GM18867 (cell line): ENCODE results near the gene SPAG6.
"Not testable (repeated sequence)": the region's sequence is repeated elsewhere in the genome, so short reads cannot be mapped to it uniquely, and the experiment has no call there.

Experiments used
- ATAC-seq: cut with Tn5 transposase; IDR thresholded peaks from one replicate; pipeline ENCODE4 v1.9.1; 2021; ENCODE audit warnings: mild to moderate bottlenecking, moderate library complexity; ENCODE audit not compliant: unreplicated experiment

SPAG6 gene

DNA sequence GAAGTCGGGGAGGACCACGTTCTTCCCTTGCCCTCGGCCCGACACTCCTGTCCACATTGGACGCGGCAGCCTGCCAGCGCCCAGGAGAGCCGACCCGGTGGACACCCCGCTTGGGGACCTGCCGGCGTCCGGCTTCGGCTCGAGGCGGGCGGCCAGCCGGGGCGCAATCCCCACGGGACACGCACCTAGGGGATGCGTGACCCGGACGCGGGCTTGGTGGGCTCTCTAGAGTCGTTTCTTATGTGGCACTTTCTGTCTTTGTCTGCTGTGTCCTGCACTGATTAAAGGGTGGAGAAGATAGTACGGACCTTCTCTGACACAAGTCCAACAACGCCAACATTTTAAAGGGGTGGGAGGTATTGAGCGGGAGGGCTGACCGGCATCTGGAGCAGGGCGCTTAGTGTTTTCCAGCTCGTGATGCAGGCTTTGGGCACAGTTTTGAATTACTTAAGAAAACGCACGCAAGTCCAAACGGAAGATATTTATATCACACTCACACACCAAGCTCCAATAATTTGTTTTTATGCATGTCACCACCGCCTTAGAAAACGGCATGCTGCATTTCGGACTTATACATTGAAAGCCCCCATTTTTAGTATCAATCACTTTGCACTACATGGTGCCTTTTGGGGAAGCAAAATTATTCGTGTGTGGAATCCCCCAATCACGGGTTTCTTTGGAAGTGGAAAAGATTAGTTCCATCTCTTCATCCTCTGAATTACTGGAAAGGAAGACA lies 3.9 kb upstream of the SPAG6 start:
- peak; percentile 29 for ATAC-seq

GRCh38 chr10:22341926-22342196 lies 3.4 kb upstream of the SPAG6 start:
- no peak for ATAC-seq

- ATAC-seq = no peak
Measured at GRCh38 chr10:22342421-22342820, 2.9 kb upstream of the SPAG6 start.

- no peak for ATAC-seq
Measured at GRCh38 chr10:22343731-22344130, 1.6 kb upstream of the SPAG6 start.

- ATAC-seq = no peak
Measured at GRCh38 chr10:22344249-22344648, 1.0 kb upstream of the SPAG6 start.

- no peak for ATAC-seq
Measured at GRCh38 chr10:22344781-22345300, 455 bp upstream of the SPAG6 start.

- no peak for ATAC-seq
Measured at GRCh38 chr10:22346096-22346661, 883 bp downstream of the SPAG6 start.

DNA sequence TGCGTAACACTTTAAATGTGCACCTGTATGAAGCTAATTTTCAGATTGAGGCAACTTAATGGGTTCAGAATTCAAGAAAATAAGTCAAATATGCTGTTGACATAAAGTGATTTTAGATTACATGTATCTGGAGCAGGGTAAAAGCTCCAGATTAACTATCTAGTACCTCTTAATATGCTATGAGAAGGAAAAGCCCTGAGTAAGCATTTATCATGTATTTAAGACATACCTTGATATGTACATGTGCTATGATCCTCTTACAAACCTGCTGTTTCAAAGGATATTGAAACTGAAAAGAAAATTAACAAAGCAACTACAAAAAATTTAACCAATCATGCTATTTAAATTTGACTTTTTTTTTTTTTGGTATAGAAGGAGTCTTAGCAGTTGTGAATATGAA lies 4.5 kb downstream of the SPAG6 start:
- ATAC-seq = no peak

DNA sequence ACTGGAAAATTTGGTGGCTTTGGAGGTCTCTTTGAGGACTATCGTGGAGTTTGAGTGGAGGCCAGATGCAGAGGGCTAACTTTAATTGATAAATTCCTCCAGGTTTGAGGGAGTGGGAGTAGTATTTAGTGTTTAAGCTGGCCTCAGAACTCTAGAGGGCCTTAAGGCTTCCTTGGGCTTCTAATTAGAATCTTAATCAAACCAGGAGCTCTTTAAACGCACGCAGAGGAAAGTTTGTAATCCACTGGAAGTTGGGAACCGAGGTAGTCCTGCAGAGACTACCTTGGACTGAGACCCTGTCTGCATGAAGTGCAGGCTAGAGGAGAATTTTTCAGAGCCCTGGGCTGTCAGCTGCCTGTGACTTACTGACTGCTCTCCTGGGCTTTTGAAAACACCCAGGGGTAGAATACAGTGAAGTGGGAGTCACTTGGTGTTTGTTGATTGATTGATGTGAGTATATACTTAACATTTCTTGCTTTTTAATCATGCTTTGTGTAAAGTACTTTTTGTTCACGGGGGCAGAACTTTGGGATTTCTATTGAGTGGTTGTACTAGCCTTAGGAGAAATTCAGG lies 5.9 kb downstream of the SPAG6 start:
- no peak for ATAC-seq

DNA sequence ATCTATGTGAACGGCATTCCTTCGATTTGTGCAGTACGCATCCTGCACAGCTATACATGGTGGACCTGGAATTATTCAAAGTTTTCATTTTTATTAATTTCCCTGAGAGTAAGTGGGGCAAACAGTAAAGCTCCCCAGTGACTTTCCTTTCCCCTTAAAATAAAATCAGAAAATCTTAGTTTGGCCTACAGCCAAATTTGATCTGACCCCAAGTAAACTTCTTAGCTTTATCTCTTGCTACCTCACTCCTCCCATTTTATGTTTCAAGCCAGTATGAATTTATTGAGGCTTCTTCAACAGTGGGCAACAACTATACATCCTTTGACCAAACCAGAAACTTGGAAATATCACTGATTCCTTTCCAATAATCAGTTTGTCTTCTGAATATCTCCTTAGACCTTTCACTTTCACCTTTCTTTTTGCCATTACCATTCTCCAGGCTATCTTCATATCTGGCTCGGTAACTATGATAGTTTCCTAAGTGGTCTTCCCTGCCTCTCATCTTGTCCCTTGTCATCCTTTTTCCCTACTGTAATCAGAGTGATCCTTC lies 11.1 kb downstream of the SPAG6 start:
- no peak for ATAC-seq

DNA sequence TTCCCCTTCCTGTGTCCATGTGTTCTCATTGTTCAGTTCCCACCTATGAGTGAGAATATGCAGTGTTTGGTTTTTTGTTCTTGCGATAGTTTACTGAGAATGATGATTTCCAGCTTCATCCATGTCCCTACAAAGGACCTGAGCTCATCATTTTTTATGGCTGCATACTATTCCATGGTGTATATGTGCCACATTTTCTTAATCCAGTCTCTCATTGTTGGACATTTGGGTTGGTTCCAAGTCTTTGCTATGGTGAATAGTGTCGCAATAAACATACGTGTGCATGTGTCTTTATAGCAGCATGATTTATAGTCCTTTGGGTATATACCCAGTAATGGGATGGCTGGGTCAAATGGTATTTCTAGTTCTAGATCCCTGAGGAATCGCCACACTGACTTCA lies 12.5 kb downstream of the SPAG6 start:
- not testable (repeated sequence) for ATAC-seq

- no peak for ATAC-seq
Measured at GRCh38 chr10:22363305-22363704, 18.0 kb downstream of the SPAG6 start.

DNA sequence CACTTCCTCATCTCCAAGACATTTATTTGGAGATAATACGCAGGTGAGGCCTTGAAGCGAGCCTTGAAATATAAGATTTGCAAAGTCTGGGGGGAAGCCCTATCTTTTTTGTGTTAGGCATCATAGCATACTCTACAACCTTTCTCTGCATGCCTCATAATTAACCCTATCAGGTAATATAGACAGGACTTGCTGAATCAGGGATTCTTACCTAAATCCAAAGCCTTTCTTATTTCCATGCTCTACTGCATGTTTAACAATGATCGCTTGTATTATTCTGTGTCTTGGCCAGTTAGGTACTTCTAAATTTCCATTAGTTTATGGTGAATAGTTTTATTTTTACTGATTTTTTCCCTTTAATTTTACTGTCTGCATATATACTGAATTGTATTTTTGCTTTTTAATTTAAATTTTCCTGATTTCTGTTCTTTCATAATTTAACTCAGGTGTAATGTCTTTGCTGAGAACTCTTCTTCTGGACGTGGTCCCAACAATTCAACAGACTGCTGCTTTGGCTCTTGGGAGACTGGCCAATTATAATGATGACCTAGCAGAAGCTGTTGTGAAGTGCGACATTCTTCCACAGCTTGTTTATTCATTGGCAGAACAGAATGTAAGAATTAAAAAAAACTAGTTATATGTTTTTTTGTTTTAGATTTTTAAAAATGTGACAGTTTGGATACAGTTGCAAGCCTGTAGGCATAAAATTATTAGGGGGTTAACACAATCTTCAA lies 19.3 kb downstream of the SPAG6 start:
- ATAC-seq = no peak

DNA sequence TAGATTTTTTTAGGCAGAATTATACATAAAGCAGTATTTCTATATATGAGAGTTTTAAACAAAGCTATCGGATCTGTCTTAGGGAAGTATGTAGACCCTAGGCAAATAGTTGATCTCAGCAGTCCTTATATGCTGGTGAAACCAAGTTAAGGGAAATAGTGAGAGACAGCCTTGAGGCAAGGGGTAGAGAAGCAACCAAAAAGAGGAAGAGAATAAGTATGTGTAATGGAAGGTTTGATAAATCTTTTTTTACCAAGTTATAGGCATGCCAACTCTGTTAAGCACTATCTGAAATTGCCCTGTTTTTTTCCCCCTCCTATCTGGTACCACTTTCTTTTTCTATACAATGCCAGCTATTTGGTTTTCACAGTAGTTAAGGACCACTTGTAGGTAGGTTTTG lies 19.9 kb downstream of the SPAG6 start:
- peak; percentile 62 for ATAC-seq

GRCh38 chr10:22365644-22366434 lies 20.5 kb downstream of the SPAG6 start:
- ATAC-seq = no peak

DNA sequence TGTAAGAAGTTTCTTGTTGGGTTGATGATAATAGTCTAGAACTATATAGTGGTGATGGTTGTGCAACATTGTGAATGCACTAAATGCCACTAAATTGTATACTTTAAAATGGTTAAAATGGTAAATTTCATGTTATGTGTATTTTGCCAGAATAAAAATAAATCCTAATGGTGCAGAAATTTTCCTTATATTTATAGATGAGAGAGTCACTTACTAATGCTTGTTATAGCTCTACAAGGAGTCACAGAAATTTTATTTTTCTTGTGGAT lies 21.1 kb downstream of the SPAG6 start:
- ATAC-seq = no peak

- no peak for ATAC-seq
Measured at GRCh38 chr10:22366771-22367170, 21.5 kb downstream of the SPAG6 start.

DNA sequence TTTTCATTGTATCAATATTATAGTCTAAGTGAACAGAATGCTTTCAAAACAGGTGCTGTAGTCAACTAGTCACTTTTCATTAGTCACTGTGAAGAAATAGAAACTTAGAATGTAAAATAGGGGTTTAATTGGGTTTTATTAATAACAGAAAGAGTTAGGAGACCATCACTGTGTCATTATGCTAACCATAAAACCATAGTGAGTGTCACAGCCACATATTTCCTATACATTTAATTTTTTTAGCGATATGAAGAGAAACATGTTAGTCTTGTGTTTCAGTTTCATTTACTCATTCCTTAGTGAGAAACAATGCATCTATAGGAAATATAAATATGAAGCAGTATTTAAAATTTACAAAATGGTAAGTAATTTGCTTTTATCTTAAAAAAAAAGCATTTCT lies 22.2 kb downstream of the SPAG6 start:
- ATAC-seq = no peak

- ATAC-seq = no peak
Measured at GRCh38 chr10:22368402-22368801, 23.1 kb downstream of the SPAG6 start.

DNA sequence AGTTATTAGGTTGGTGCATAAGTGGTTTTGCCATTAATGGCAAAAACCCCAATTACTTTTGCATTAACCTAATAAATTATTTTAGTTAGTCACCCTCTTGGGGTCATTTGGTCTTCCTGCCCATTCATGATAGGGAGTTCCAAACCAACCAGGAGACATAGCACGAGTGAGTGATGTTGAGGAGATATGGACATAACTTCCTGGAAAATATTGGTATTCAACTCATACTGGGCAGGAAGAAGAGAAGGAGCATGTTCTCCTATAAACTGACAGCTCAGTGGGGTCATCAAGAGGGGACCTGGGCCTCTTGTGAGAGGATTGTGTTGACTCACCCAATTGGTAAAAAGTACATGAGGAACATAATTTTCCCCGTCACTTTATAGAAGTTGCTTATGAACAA lies 23.7 kb downstream of the SPAG6 start:
- ATAC-seq = no peak

GRCh38 chr10:22369434-22370072 lies 24.3 kb downstream of the SPAG6 start:
- peak; percentile 70 for ATAC-seq
